Kidney tubule cell (primary cell): Measurements from ENCODE around the gene EXTL1.

Experiments
- DNase-seq: peaks from one replicate; pipeline ENCODE4 v3.0.0-alpha.2; 2018; ENCODE audit warnings: low spot score

EXTL1 gene

GRCh38 chr1:26025060-26025459 lies 3.5 kb downstream of the EXTL1 start:
- no peak for DNase-seq

GRCh38 chr1:26025517-26025916 lies 3.9 kb downstream of the EXTL1 start:
- no peak for DNase-seq

- DNase-seq: no peak
Observed at GRCh38 chr1:26027716-26028489, 6.3 kb downstream of the EXTL1 start.

GRCh38 chr1:26028490-26028980 lies 7.0 kb downstream of the EXTL1 start:
- no peak for DNase-seq

GRCh38 chr1:26029054-26029863 lies 7.7 kb downstream of the EXTL1 start:
- no peak for DNase-seq

- no peak for DNase-seq
Observed at GRCh38 chr1:26029864-26030481, 8.4 kb downstream of the EXTL1 start.

GRCh38 chr1:26031196-26031595 lies 9.6 kb downstream of the EXTL1 start:
- no peak for DNase-seq

- no peak for DNase-seq
Observed at GRCh38 chr1:26031611-26032220, 10.1 kb downstream of the EXTL1 start.

GRCh38 chr1:26032656-26033357 lies 11.2 kb downstream of the EXTL1 start:
- no peak for DNase-seq

GRCh38 chr1:26034504-26035202 lies 13.1 kb downstream of the EXTL1 start:
- DNase-seq: no peak

- peak; percentile 89 for DNase-seq
Observed at GRCh38 chr1:26035203-26035958, 13.8 kb downstream of the EXTL1 start.

GRCh38 chr1:26035959-26036755 lies 14.6 kb downstream of the EXTL1 start:
- DNase-seq: peak; percentile 84

- DNase-seq: no peak
Observed at GRCh38 chr1:26036756-26037281, 15.2 kb downstream of the EXTL1 start.

GRCh38 chr1:26037904-26038303 lies 16.3 kb downstream of the EXTL1 start:
- no peak for DNase-seq

GRCh38 chr1:26038477-26038876 lies 16.9 kb downstream of the EXTL1 start:
- DNase-seq: no peak

GRCh38 chr1:26038904-26039303 lies 17.3 kb downstream of the EXTL1 start:
- DNase-seq: no peak

GRCh38 chr1:26041401-26041800 lies 19.8 kb downstream of the EXTL1 start:
- DNase-seq: no peak

GRCh38 chr1:26041978-26042377 lies 20.4 kb downstream of the EXTL1 start:
- DNase-seq: no peak

GRCh38 chr1:26043765-26044164 lies 22.2 kb downstream of the EXTL1 start:
- DNase-seq: no peak
